HEK293T (cell line): ENCODE data around the gene GFRA4.

ENCODE experiments used
- ARNT ChIP-seq: fragments of 450-650 bp; IDR thresholded peaks from 2 replicates; pipeline ENCODE4 v1.6.1; 2017; ENCODE audit warnings: mild to moderate bottlenecking
- BHLHE40 ChIP-seq: fragments of 450-650 bp; IDR thresholded peaks from 2 replicates; pipeline ENCODE4 v1.6.1; 2016; ENCODE audit warnings: mild to moderate bottlenecking, moderate library complexity, borderline replicate concordance
- CTBP1 ChIP-seq: fragments of 450-650 bp; IDR thresholded peaks from 2 replicates; pipeline ENCODE4 v1.6.1; 2016; ENCODE audit warnings: borderline replicate concordance
- ELF4 ChIP-seq: fragments of 450-650 bp; IDR thresholded peaks from 2 replicates; pipeline ENCODE4 v1.6.1; 2017; ENCODE audit warnings: antibody characterized with exemption
- FOXA1 ChIP-seq: fragments of 450-650 bp; IDR thresholded peaks from 2 replicates; pipeline ENCODE4 v1.6.1; 2016; ENCODE audit warnings: mild to moderate bottlenecking
- FOXM1 ChIP-seq: fragments of 450-650 bp; IDR thresholded peaks from 2 replicates; pipeline ENCODE4 v1.6.1; 2017; ENCODE audit warnings: mild to moderate bottlenecking, borderline replicate concordance
- L3MBTL2 ChIP-seq: fragments of 450-650 bp; conservative IDR thresholded peaks from 2 replicates; pipeline ENCODE4 v1.6.1; 2016; ENCODE audit warnings: mild to moderate bottlenecking
- PKNOX1 ChIP-seq: fragments of 450-650 bp; IDR thresholded peaks from 2 replicates; pipeline ENCODE4 v1.6.1; 2016
- SP1 ChIP-seq: fragments of 450-650 bp; IDR thresholded peaks from 2 replicates; pipeline ENCODE4 v1.6.1; 2017
- SUZ12 ChIP-seq: fragments of 450-650 bp; IDR thresholded peaks from 2 replicates; pipeline ENCODE4 v1.6.1; 2016; ENCODE audit warnings: mild to moderate bottlenecking
- TARDBP ChIP-seq: fragments of 450-650 bp; IDR thresholded peaks from 2 replicates; pipeline ENCODE4 v1.6.1; 2016
- ZNF384 ChIP-seq: fragments of 450-650 bp; IDR thresholded peaks from 2 replicates; pipeline ENCODE4 v1.6.1; 2016

GRCh38 chr20:3658716-3659491, 4.3 kb downstream of the GFRA4 start:
- TF ChIP-seq FOXA1 (no peak), SUZ12 (no peak), BHLHE40 (no peak), SP1 (no peak), PKNOX1 (no peak), ELF4 (no peak), ZNF384 (no peak), L3MBTL2 (no peak), CTBP1 (no peak), ARNT (no peak), FOXM1 (no peak), TARDBP (no peak)
